Uterus (tissue), 2 donors: ENCODE data around the gene NUP93.

Experiments used
- CTCF ChIP-seq, 4 experiments: fragments of 200-600 bp in 2 of 4; fragments of 450-650 bp in 2 of 4; sonication (generic) in 2 of 4; IDR thresholded peaks; one replicate each; pipeline ENCODE4 v1.5.1; 2016 to 2019; ENCODE audit warnings: antibody characterized with exemption in 4 of 4, mild to moderate bottlenecking in 2 of 4, moderate library complexity in 1 of 4
- POLR2A ChIP-seq, 2 donors: fragments of 450-650 bp; IDR thresholded peaks; one replicate each; pipeline ENCODE4 v1.6.1; 2016; ENCODE audit warnings: antibody characterized with exemption in 2 of 2, mild to moderate bottlenecking in 1 of 2, moderate library complexity in 1 of 2

- TF ChIP-seq CTCF (IDR thresholded peaks at IDR 0.05) (no peak), POLR2A (IDR thresholded peaks at IDR 0.05) (no peak)
Observed at GRCh38 chr16:56788435-56788834, 58.5 kb downstream of the NUP93 start.
